NK-92 treated with Interleukin-12 subunit alpha and Interleukin-12 subunit beta, amount 100 ng/mL, for 24 hours (cell line): Measurements from ENCODE around the gene CELF2.

Experiments
- DNase-seq: peaks from one replicate; lab custom pipeline; 2025; lab: John Stamatoyannopoulos, UW

Gene CELF2

GRCh38 chr10:11131112-11131639 is 113.5 kb downstream of the CELF2 start:
- DNase-seq, result no peak

DNA sequence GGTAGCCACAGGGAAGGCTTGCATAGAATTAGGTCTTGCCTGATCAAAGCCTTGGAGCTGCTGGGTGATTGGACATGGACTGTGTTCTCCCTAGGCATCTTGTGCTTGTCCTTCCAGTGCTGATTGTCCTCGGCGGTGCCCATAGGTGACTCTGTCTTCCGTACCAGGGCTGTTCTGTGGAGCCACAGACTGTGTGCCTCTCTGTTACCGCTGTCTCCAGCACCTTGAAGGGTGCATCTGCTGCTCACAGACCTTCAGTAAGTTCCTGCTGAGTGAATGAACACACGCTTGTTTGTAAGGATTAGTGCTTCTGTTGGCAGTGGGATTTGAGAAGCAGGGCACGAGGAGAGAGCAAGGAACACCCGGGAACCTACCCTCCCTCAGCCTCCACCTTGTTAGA is 116.7 kb downstream of the CELF2 start:
- no peak for DNase-seq

GRCh38 chr10:11135709-11136108 is 118.0 kb downstream of the CELF2 start:
- no peak for DNase-seq

GRCh38 chr10:11138314-11139033 is 120.8 kb downstream of the CELF2 start:
- no peak for DNase-seq

GRCh38 chr10:11140963-11141362 is 123.3 kb downstream of the CELF2 start:
- no peak for DNase-seq

- no peak for DNase-seq
Observed at GRCh38 chr10:11141571-11142091, 124.0 kb downstream of the CELF2 start.

- DNase-seq, result no peak
Observed at GRCh38 chr10:11142777-11143176, 125.1 kb downstream of the CELF2 start.

DNA sequence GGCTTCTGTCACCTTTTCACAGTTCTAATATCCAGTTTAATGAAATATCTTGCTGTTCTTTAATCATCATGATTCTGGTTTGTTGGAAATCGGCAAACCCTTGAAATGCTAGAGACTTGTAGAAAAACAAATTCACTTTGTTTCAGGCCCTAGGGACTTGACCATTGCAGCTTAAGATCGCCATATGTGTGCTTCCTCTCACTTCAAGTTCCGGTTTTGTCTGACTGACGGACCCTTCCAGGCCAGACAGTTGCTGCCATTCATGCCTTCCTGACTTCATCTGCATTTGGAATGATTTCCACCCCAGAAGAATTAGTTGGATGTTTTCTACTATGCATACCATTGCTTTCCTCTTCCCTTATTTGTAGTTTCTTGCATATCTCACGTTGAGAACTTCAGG is 125.6 kb downstream of the CELF2 start:
- no peak for DNase-seq

DNA sequence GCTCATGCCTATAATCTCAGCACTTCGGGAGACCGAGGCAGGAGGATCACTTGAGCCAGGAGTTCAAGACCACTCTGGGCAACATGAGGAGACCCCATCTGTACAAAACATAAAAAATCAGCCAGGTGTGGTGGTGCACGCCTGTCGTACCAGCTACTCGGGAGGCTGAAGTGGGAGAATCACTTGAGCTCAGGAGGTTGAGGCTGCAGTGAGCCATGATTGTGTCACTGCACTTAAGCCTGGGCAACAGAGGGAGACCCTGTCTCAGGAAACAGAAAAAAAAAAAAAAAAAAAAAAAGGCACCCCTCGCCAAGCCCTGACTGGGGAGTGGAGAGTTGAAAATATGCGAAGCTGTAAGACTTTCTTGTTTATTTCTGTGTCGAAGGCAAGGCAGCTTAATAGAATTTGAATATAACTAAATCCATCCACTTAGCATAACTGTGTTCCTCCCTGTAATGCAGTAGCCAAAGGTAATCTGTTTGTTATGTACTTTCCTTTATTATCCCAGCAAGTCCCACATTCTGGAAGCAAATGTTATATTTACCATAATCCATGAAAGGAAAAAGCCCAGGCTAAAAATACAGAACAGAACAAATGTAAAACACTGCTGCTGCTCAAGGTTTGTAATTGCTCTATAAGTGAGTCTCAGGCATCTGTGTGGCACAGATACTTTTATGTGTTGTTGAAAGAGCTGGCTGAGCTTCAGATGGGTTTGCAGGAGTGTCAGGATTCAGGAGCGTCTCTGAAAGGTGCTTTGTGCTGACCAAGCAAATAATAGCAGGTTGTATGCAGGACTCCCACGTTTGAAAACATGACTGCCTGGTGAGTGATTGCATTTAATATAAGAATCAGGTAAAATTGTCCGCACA is 127.2 kb downstream of the CELF2 start:
- no peak for DNase-seq

- DNase-seq, result peak; percentile 30
Observed at GRCh38 chr10:11145495-11145855, 127.8 kb downstream of the CELF2 start.

DNA sequence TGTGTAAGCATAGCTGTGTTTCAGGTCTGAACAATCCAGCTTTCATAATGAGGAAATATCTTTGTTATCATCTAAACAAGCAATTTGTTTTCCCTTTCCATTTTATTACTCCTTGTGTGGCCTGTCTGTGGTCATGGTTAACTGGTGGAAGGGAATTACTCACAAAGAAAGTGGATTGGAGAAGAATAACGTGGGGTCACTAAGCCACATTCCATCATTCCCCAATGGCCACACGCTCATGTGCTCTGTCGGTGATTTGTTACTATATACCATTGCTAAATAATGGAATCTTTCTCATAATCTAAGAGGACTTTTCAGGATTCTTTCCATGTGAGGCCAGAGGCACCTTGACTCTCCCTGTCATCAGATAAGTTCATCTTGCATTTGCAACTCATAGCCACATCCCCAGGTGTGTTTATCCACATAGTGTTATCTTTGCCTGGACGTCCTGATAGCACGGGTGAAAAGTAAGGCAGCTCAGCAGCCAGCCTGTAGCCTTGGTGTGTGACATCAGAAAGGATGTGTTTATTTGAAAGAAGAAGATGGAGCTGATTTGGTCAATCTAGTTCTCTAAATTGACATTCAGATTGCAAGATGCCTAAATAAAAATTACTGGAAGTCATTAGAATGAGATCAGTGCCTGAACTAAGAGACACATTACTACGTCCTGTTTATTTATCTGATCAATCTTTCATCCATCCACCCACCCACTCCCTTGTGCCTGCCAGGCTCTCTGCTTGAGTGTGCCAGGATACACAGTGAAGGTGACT is 128.9 kb downstream of the CELF2 start:
- DNase-seq, result no peak

DNA sequence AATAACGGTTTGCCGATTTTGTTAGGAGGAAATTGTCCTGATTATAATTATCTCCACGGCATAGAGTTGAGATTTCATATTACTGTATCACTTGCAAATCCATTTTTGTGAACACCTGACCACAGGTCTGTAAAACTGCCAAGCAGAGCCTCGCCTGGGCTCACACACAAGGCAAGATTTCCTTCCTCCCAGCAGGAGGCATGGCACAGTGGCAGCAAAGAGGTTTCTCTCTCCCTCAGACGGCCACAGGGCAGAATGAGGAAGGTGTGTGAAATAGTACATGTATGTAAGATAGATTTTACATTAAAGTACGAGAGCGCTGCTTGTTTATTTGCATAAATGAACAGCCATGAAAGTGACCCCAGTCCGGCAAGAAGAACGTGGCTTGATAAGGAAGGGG is 130.1 kb downstream of the CELF2 start:
- DNase-seq, result no peak

DNA sequence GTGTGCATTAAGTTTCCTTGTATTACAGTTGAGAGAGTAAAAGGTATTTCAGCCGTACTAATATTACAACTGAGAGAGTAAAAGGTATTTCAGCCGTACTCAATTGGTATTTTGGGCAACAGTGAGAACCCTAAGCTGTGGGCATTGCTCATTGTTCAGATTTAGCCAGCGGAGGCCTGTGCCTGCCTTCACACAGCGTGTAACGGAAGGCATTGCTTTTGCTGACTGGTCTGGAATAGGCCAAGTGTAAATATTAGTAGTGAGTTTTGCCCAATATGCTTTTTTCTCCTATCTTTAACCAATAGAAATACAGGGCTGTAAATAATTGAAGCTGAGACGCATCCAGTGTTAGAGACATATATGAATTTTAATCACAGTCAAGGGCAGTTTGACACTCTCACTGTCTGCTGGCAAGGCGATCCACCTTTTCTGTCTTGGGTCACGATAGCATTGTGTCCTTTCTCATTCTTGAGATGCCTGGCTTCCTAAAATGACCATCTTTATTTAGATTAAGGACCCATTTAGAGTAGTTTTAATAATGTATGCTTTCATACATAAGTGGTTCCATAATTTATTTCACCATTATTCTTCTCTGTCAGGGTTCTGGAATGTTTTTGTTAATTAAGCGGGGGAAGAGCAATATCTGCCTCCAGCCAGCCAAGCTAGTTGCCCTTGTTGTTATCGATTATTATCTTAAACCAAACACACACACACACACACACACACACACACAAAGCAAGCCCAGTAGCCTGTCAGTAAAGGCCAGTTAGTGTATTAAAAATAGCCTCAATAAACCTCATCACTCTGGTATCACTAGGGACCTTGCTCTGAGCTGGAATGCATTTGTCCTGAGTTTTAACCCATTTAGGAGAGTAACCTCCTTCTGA is 130.7 kb downstream of the CELF2 start:
- no peak for DNase-seq

DNA sequence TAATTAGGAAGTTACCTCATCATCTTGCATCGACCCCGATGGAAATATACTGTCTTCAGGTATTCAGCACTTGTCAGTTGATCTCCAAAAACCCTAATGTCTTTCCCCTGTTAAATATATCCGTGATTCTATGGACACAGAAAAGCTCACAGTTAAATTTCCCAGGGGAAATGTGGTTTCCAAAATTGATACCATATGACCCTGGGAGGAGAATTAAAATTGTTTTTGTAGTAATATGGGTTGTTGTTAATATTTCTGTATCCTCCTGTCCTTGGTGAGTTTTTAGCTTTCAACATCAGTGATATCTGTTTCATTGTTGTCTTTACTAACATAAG is 132.1 kb downstream of the CELF2 start:
- DNase-seq, result no peak

- DNase-seq, result no peak
Observed at GRCh38 chr10:11150231-11150731, 132.6 kb downstream of the CELF2 start.

- no peak for DNase-seq
Observed at GRCh38 chr10:11150879-11151415, 133.3 kb downstream of the CELF2 start.

- DNase-seq, result no peak
Observed at GRCh38 chr10:11152801-11153200, 135.1 kb downstream of the CELF2 start.

DNA sequence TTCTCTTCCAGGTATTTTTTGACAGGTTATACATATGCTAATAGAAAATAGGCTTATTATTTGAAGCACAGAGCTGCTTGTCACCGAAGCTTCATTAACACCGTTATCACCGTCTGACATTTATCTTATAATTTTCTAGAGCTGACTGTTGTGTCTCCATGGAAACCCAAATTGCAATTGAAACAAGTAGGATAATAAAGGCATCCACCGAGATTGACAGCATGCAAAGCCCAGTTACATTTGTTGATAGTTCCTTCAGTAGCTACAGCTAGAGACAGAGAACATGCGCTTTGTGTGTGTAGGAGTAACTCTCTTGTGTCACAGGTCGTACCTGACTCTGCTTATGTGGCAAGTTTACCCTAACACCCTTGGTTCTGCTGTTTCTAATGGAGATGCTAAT is 135.6 kb downstream of the CELF2 start:
- no peak for DNase-seq

DNA sequence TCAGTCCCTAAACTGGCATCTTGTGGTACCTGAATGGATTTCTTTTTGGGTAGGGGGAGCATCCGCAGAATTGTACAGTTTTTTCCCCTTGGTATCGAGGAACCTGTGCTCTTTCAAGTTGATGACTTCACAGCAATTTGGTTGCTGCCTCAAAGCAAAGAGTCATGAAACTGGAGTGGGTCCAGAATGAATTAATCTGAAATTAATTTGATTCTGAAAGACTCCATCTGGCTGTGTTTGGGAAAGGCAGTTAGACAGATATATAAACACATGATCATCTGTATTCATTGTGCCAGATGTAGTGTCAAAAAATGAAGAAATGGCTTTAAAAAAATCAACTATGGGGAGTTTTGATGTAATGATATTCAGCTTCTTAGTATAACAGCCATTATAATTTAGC is 136.1 kb downstream of the CELF2 start:
- DNase-seq, result no peak

DNA sequence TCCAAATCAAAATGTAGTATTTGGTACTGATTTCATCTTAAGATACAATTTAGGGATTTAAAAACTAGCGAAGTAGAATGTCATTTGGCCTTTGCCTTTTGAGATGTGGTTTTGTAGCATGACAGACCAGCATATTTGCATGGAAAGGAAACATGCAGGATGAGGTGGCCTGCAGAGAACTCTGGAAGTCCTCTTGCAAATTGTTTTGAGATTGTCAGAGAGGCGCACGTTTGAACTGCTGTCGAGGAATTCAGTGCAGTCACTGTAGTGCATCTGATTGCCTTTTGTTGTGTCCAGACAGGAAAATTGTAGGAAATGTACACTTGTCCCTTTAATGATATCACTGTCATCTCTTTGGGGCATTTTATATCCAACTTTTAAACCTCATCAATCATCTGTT is 136.7 kb downstream of the CELF2 start:
- DNase-seq, result no peak
